ENCODE results near the gene CRYBG2. TPM values are rescaled to one million over a fixed set of nuclear protein-coding genes. Genes with fewer than 3 reads are reported as not detected.
"Not testable (repeated sequence)": the region's sequence is repeated elsewhere in the genome, so short reads cannot be mapped to it uniquely, and the experiment has no call there.

CRYBG2 gene
- total RNA-seq, 3 donors from 2014 or later: 0.16 to 0.45 (median 0.30) TPM

- peaks cover 3% of the 10 kb centered on the region for H3K9me3 Mint-ChIP-seq
- peaks cover 67% of the 10 kb centered on the region for H3K4me1 Mint-ChIP-seq (ENCODE audit: low read depth)
- ATAC-seq: peak; percentile 97 to 98
- H3K27me3 Mint-ChIP-seq (ENCODE audit: low read depth): no peaks in the 10 kb centered on the region
- H3K4me3 Mint-ChIP-seq: peak overlapping the region; percentile 53
- peak; percentile 68 for DNase-seq
- no peaks in the 10 kb centered on the region for H3K36me3 Mint-ChIP-seq (ENCODE audit: insufficient read depth)
These were observed 24.4 kb upstream of the CRYBG2 start for GRCh38 chr1:26378088-26378878.

DNA sequence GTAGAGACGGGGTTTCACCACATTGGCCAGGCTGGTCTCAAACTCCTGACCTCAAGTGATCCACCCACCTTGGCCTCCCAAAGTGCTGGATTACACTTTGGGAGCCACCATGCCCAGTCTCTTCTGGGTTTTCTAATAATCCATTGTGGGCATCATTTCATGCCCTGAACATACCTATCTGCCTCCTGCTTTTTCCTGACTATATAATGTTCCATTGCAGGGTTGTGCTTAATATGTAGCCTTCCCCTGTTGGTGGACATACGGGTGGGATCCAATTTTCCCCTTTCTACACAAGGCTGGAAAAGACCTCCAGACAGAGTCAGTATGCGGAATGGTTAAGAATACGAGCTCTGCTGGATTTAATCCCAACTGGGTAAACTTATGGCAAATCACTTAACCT, 22.1 kb upstream of the CRYBG2 start:
- Mint-ChIP-seq H3K36me3 (ENCODE audit: insufficient read depth) (no peaks in the 10 kb centered on the region), H3K27me3 (ENCODE audit: low read depth) (no peaks in the 10 kb centered on the region), H3K9me3 (peaks cover 3% of the 10 kb centered on the region), H3K4me1 (ENCODE audit: low read depth) (peaks cover 85% of the 10 kb centered on the region), H3K4me3 (no peak overlapping the region)
- ATAC-seq (no peak), DNase-seq (no peak)

- H3K27me3 Mint-ChIP-seq (ENCODE audit: low read depth): no peaks in the 10 kb centered on the region
- no peaks in the 10 kb centered on the region for H3K36me3 Mint-ChIP-seq (ENCODE audit: insufficient read depth)
- H3K9me3 Mint-ChIP-seq: peaks cover 3% of the 10 kb centered on the region
- ATAC-seq: no peak
- peaks cover 92% of the 10 kb centered on the region for H3K4me1 Mint-ChIP-seq (ENCODE audit: low read depth)
- no peak for DNase-seq
- H3K4me3 Mint-ChIP-seq: no peak overlapping the region
These were observed 21.2 kb upstream of the CRYBG2 start for GRCh38 chr1:26375081-26375480.

DNA sequence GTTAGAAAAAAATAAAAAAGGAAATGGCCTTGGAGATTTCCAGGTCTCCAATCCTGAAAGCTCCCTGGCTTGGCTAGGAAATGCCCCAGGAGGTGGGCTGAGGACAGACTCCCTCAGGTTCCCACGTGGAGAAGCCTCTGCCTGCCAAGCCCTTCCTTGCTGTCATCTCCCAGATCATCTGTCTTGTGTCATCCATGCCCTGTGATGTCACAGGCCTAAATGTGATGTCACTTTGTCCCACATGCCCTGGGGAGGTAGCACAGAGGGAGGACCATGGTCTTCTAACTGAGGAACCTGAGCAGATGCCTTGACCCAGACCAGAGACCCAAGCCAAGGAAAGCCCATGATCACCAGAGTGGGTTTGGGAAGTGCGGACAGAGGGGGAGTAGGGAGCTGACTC, 20.4 kb upstream of the CRYBG2 start:
- ATAC-seq; DNase-seq; H3K9me3 Mint-ChIP-seq; H3K36me3 Mint-ChIP-seq (ENCODE audit: insufficient read depth); H3K27me3 Mint-ChIP-seq (ENCODE audit: low read depth): not testable (repeated sequence)
- H3K4me3 Mint-ChIP-seq: peak overlapping the region; percentile 45
- H3K4me1 Mint-ChIP-seq (ENCODE audit: low read depth): peaks cover 96% of the 10 kb centered on the region

DNA sequence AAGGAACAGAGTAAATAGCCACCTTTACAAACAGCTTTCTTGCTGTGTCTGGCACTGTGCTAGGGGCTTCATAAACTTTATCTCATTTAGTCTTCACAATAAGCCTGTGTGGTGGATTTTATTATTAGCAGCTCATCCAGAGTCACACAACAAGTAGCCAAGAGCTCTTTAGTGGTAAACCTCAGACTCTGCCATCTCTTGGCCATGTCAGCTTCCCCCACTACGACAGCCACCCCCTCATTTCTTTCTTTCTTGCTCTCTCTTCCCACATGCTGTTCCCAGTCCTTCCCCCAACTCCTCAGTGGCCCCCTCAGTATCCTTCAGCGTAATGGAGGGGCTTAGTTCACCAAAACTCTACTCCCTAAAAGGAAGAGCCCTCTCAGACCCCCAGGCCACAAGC, 19.9 kb upstream of the CRYBG2 start:
- Mint-ChIP-seq H3K36me3 (ENCODE audit: insufficient read depth) (no peaks in the 10 kb centered on the region), H3K4me1 (ENCODE audit: low read depth) (peaks cover 92% of the 10 kb centered on the region), H3K9me3 (peaks cover 3% of the 10 kb centered on the region), H3K27me3 (ENCODE audit: low read depth) (no peaks in the 10 kb centered on the region), H3K4me3 (peak overlapping the region; percentile 45)
- DNase-seq: no peak
- ATAC-seq: no peak

- peak overlapping the region; percentile 24 for H3K4me3 Mint-ChIP-seq
- H3K36me3 Mint-ChIP-seq (ENCODE audit: insufficient read depth): no peaks in the 10 kb centered on the region
- DNase-seq (no peak), ATAC-seq (no peak)
- H3K4me1 Mint-ChIP-seq (ENCODE audit: low read depth): peaks cover 89% of the 10 kb centered on the region
- H3K9me3 Mint-ChIP-seq: peaks cover 3% of the 10 kb centered on the region
- no peaks in the 10 kb centered on the region for H3K27me3 Mint-ChIP-seq (ENCODE audit: low read depth)
These were observed 19.4 kb upstream of the CRYBG2 start for GRCh38 chr1:26373281-26373680.

- DNase-seq; H3K9me3 Mint-ChIP-seq; H3K36me3 Mint-ChIP-seq (ENCODE audit: insufficient read depth); ATAC-seq; H3K27me3 Mint-ChIP-seq (ENCODE audit: low read depth): not testable (repeated sequence)
- peaks cover 86% of the 10 kb centered on the region for H3K4me1 Mint-ChIP-seq (ENCODE audit: low read depth)
- H3K4me3 Mint-ChIP-seq: peak within 1 kb of the TSS; percentile 24
These were observed 18.7 kb upstream of the CRYBG2 start, which contains the start of gene ZNF683 for GRCh38 chr1:26372611-26373010. ZNF683 (minus strand) TSS chr1:26372750; CDS start chr1:26368571, 4,179 bp downstream.

- DNase-seq (no peak), ATAC-seq (peak; percentile 44 to 49)
- peaks cover 3% of the 10 kb centered on the region for H3K9me3 Mint-ChIP-seq
- peaks cover 81% of the 10 kb centered on the region for H3K4me1 Mint-ChIP-seq (ENCODE audit: low read depth)
- no peaks in the 10 kb centered on the region for H3K36me3 Mint-ChIP-seq (ENCODE audit: insufficient read depth)
- H3K4me3 Mint-ChIP-seq: no peak overlapping the region
- no peaks in the 10 kb centered on the region for H3K27me3 Mint-ChIP-seq (ENCODE audit: low read depth)
These were observed 18.1 kb upstream of the CRYBG2 start for GRCh38 chr1:26372039-26372438.

DNA sequence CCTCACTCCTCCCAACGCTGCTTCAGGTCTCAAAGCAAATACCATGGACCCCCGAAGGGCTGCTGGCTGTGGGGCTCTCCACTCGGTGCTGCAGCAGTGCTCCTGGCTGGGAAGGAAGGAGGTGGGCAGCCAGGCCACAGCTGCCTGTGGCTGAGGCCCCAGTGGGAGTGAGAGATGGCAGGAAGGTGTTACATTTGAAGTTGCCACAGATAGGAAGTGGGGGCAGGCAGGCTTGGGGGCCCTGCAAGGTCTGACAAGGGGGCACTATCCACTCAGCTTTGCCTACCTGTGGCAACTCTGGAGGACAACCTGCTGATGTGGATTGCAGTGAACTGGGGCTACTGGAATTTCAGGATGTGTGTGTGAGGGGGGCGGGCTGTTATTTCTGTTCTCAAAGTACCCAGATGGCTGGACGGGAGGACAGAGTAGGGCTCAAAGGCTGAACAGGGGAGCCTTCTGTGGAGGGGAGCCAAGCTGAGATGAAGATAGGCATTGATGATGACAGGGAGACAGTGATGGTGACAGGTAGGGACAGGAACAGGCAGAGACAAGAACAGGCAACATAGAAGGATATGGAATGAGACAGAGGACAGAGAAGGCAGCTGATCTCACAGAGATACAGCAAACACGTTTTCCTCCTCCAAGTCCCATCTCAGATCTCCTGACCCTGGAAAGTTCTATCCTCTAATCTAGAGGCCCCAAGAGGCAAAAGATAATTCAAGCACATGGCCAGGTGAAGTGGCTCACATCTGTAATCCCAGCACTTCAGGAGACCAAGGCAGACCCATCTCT, 16.9 kb upstream of the CRYBG2 start:
- DNase-seq: no peak
- H3K36me3 Mint-ChIP-seq (ENCODE audit: insufficient read depth): no peaks in the 10 kb centered on the region
- peaks cover 68% of the 10 kb centered on the region for H3K4me1 Mint-ChIP-seq (ENCODE audit: low read depth)
- H3K9me3 Mint-ChIP-seq: no peaks in the 10 kb centered on the region
- H3K4me3 Mint-ChIP-seq: peak overlapping the region; percentile 52
- ATAC-seq: peak in 1 of 2 donors; percentile 36
- H3K27me3 Mint-ChIP-seq (ENCODE audit: low read depth): no peaks in the 10 kb centered on the region

DNA sequence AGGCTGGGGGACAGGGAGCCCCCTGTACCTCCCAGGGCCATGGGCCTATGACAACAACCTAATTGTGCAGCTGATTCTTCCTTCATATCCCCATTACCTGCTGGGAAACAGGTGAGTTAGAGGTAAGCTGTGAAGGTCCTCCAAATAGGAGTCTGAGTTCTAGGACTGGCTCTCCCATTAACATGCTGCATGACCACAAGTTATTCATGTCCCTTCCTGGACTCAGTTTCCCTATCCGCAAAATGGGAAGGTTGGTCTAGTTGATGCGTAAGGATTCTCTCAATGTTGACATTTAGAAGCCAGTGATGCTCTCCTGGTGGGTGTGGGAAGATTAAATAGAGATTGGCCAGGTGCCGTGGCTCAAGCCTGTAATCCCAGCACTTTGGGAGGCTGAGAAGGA, 14.6 kb upstream of the CRYBG2 start:
- H3K4me3 Mint-ChIP-seq: no peak overlapping the region
- H3K27me3 Mint-ChIP-seq (ENCODE audit: low read depth): peaks cover 2% of the 10 kb centered on the region
- no peaks in the 10 kb centered on the region for H3K36me3 Mint-ChIP-seq (ENCODE audit: insufficient read depth)
- ATAC-seq (no peak), DNase-seq (no peak)
- H3K9me3 Mint-ChIP-seq: no peaks in the 10 kb centered on the region
- peaks cover 60% of the 10 kb centered on the region for H3K4me1 Mint-ChIP-seq (ENCODE audit: low read depth)

DNA sequence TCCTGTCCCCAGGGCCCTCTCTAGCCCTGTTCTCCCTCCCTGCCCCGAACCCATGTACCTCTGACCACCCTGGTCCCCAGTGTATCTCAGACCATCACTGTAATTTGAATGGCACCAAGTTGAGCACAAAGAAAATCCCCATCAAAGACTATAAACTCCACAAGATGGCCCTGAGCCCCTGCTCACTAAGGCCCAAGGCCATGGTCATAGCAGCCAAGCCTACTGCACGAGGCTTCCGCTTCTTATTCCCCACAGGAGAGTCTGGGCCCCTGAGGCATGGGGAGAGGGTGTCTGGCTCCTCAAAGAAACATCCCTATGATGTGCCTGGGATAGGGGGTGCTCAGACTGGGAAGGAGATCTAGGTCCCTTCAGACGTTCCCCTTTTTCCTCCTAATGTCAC, 14.1 kb upstream of the CRYBG2 start:
- Mint-ChIP-seq H3K4me3 (peak overlapping the region; percentile 26), H3K36me3 (ENCODE audit: insufficient read depth) (no peaks in the 10 kb centered on the region), H3K27me3 (ENCODE audit: low read depth) (peaks cover 2% of the 10 kb centered on the region), H3K9me3 (no peaks in the 10 kb centered on the region), H3K4me1 (ENCODE audit: low read depth) (peaks cover 59% of the 10 kb centered on the region)
- ATAC-seq: no peak
- no peak for DNase-seq

DNA sequence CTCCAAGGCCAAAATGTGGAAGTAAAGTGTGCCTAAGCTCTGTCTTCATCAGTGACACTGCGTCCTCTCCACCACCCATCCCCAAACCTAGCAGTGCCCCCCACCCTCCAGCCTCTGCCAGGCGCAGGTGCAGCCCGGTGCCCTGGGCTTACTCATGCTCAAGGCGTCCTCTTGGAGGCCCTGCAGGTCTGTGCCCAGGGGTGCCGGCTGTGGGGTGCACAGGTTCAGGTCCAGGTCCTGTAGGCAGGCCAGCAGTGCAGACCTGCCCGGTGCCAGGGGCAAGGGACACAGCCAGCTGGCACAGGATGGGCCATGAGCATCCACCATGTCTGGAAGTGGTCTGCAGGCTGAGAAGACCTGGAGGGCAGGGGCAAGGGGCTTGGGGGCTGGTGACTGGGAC, 13.5 kb upstream of the CRYBG2 start:
- peaks cover 2% of the 10 kb centered on the region for H3K27me3 Mint-ChIP-seq (ENCODE audit: low read depth)

DNA sequence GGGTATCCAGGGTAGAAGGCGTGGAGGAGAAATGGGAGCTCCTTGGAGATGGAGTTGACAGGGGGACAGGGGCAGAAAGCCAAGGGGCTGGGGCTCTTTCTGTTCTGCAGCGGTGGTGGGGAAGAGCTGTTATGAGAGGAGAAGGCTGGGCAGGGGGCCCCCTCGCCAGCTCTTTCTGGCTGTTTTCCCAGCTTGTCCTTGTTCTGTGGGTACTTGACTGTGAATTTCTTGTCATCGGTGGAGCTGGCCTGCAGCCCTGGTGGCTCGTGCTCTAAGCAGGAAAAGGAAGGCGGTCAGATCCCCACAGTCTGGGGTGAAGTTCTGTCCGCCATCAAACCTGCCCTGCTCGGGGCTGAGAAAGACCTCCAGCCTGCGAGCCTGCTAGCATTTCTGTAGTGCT, 11.0 kb upstream of the CRYBG2 start:
- peaks cover 12% of the 10 kb centered on the region for H3K27me3 Mint-ChIP-seq (ENCODE audit: low read depth)
- DNase-seq (no peak), ATAC-seq (no peak)
- no peaks in the 10 kb centered on the region for H3K9me3 Mint-ChIP-seq
- H3K36me3 Mint-ChIP-seq (ENCODE audit: insufficient read depth): no peaks in the 10 kb centered on the region
- H3K4me3 Mint-ChIP-seq: no peak overlapping the region
- H3K4me1 Mint-ChIP-seq (ENCODE audit: low read depth): peaks cover 49% of the 10 kb centered on the region

More for the DNA sequence above, 13.5 kb upstream of the CRYBG2 start:
- DNase-seq: no peak
- Mint-ChIP-seq H3K4me3 (peak overlapping the region; percentile 26), H3K4me1 (ENCODE audit: low read depth) (peaks cover 57% of the 10 kb centered on the region), H3K36me3 (ENCODE audit: insufficient read depth) (no peaks in the 10 kb centered on the region), H3K9me3 (no peaks in the 10 kb centered on the region)
- no peak for ATAC-seq

- Mint-ChIP-seq H3K36me3 (ENCODE audit: insufficient read depth) (no peaks in the 10 kb centered on the region), H3K4me3 (no peak overlapping the region), H3K27me3 (ENCODE audit: low read depth) (peaks cover 12% of the 10 kb centered on the region)
These were observed 9.9 kb upstream of the CRYBG2 start for GRCh38 chr1:26363549-26364448.

More at GRCh38 chr1:26363549-26364448, 9.9 kb upstream of the CRYBG2 start:
- peak; percentile 85 for DNase-seq
- ATAC-seq: peak; percentile 77 to 80
- peaks cover 52% of the 10 kb centered on the region for H3K4me1 Mint-ChIP-seq (ENCODE audit: low read depth)
- H3K9me3 Mint-ChIP-seq: no peaks in the 10 kb centered on the region

Data from activated T-cell treated with anti-CD3 and anti-CD28 coated beads, Interleukin-2, amount 50 U/mL, for 4 hours (primary cell).